Measurements from ENCODE around the gene C1orf159. TPM values are rescaled to one million over a fixed set of nuclear protein-coding genes. Genes with fewer than 3 reads are reported as not detected.

The C1orf159 gene
- polyA plus RNA-seq, 3 donors, result 5.2 to 11.5 (median 9.3) TPM

DNA sequence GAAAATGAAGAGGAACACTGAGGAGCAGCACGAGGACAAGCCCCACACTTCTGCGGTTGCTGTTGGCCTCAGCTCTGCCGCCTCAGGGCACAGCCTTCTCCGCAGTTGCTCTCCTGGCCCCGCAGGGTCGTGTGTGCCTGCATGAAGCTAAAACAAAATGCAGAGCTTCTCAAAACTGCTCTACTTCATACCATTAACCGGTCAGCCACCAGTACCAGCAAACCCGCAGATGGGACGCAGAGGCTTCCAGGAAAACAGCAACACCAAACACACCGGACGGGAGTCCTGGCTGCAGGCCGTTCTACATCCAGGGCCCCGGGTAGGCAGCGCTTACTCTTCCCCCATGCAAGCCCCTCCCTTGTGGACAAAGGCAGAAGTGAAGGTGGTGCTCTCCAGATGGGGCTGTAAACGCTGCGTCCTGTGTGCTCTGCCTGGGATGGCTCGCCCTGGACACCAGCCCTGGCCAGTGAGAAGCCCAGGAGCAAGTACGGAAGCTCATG lies 7.1 kb upstream of the C1orf159 start:
- no peak overlapping the region for H3K27ac ChIP-seq (ENCODE audit: low read depth, low read length)
- WGBS, 3 donors, result 58 to 79% (median 65%) methylated on average over 18 of the region's 18 CpGs

DNA sequence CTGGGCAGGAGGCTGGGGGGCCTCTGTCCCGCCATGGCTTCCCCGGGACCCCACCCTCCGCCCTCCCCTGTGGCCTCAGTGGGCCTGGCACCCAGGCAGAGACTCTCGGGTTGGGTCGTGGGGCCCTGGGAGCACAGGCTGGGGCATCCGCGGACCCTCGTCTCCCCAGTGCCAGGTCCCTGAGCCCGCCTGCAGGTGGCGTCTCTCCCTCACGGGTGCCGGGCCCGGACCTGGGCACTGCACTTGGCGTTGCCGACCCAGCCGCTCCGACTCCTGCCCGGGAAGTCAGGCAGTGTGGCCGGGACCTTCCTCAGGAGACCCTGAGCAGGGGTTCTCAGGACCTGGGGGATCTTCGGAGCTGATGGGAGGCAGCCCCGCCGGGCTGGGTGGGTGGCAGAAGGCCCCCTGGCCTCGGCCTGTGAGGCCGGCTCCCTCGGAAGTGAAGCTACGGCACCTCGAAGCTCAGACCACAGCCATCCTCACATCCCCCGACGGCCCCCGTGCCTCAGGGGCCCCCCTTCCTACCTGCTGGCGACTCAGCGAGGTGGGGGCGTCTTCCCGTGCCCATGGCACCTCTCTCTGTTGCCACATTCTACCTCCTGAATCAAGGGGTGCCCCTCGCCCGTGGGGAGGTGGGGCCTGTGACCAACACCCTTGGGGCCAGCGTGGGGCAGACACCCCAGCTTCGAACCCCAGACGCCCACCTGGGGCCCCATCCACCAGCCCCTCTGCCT lies 6.4 kb upstream of the C1orf159 start:
- no peak overlapping the region for H3K27ac ChIP-seq (ENCODE audit: low read depth, low read length)
- WGBS, 3 donors, result 10 to 19% (median 12%) methylated on average over 38 to 39 of the region's 39 CpGs

DNA sequence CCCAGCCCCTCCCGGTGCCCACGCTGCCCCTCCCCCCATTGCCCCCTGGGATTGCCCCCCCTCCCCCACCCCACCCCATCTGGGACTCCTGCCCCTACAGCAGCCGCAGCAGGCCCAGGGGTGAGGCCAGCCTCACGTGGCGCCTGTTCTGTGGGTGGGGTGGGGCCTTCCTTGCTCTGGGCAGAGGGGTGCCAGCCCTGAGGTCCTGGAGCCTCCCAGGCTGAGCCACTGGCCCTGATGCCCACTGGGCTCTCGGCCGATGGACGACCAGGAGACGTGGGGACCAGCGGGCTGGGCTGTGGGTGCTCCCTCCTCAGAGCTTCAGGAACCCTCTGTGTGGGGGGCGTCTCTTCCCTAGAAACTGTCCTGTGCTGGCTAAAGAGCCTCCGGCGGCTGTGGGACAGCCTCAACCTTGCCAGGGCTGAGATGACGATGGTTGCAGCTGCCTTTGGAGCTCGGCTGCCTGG lies 5.8 kb upstream of the C1orf159 start:
- no peak overlapping the region for H3K27ac ChIP-seq (ENCODE audit: low read depth, low read length)
- 43 to 51% (median 43%) methylated on average over 11 to 15 of the region's 15 CpGs for WGBS, 3 donors

DNA sequence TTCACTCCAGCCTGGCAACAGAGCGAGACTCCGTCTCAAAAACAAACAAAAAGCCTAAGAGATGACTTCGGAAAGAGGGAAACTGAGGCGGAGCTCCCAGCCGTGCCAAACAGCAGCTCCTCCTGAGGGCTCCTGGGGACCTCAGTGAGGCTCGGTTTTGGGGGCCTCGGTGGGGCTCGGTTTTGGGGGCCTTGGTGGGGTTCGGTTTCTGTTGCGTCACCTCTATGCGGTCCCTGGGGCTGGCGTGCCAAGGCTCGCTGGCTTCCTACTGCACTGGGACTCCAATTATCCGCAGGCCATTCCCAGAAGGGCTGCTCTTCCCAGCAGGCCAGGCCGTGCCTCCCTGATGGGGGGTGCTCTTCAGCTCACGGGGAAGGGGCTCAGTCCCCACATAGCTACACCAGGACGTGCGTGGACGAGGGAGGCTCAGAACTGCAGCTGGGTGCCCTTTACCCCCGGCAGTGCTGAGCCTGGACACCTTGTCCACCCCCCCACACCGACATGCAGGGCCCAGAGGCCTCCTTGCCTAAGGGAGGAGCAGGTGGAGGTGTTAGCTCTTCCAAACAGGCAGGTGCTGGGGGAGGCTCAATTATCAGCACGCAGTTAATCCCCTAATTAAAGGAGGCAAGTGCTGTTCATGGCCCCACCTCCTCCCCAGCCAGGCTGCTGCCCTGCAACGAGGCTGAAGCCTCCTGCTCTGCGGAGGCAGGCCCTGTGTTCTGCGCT lies 5.1 kb upstream of the C1orf159 start:
- 79 to 82% (median 79%) methylated on average over 25 of the region's 25 CpGs for WGBS, 3 donors
- H3K27ac ChIP-seq (ENCODE audit: low read depth, low read length), result no peak overlapping the region

DNA sequence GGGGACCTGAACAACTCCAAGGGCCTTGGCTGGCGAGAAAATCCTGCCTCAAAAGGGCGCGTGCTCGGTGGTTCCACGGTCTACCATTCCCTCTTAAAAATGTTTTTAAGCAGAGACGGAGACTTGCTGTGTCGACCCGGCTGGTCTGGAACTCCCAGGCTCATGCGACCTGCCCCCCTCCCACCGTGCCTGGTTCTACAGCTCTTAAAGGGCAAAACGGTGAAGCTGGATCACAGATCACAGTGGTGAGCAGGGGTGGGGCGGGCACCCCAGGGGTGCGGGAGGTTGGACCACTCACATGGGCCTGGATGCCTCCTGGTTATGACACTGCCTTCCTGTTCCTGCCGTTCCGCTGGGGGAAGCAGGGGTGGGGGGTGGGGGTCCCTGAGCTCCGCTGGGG lies 4.2 kb upstream of the C1orf159 start:
- H3K27ac ChIP-seq (ENCODE audit: low read depth, low read length), result no peak overlapping the region
- WGBS, 3 donors, result 58 to 61% (median 60%) methylated on average over 16 of the region's 16 CpGs

DNA sequence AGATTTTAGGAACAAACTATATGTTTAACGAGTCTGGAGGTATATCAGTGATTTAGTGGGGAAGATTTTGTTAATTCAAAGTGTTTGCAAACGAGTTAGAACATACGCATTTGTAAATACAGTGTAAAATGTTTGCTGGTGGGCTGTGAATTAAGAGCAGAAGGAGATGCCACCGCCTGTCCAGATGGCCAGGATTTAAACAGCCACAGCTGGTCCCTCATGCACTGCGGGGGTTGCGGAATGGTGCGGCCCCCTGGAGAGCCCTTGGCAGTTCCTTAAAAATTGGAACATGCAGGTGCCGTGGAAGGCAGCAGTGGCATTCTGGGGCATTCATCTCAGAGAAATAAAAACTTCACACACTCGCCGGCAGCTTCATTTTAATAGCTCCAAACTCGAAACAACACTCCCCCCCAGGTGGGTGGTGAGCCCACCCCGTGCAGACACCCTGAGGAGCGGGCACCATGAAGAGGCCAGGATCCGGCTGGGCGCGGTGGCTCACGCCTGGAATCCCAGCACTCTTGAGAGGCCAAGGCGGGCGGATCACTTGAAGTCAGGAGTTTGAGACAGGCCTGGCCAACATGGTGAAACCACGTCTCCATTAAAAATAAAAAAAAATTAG lies 3.5 kb upstream of the C1orf159 start:
- no peak overlapping the region for H3K27ac ChIP-seq (ENCODE audit: low read depth, low read length)
- 77 to 82% (median 82%) methylated on average over 20 of the region's 20 CpGs for WGBS, 3 donors

DNA sequence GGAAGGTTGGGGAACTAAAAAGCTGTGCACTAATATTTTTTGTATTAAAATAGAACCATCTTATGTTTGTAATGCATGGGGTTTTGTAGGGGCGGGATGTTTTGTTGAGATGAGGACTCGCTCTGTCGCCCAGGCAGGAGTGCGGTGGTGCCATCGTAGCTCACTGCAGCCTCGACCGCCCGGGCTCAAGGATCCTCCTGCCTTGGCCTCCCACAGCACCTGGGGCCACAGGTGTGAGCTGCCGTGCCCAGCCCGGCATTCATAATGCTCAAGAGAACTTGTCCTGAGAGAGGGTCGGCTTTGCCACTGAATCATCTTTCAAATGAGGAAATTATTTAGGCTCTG lies 3.0 kb upstream of the C1orf159 start:
- WGBS, 3 donors, result 86 to 90% (median 89%) methylated on average over 11 of the region's 11 CpGs

DNA sequence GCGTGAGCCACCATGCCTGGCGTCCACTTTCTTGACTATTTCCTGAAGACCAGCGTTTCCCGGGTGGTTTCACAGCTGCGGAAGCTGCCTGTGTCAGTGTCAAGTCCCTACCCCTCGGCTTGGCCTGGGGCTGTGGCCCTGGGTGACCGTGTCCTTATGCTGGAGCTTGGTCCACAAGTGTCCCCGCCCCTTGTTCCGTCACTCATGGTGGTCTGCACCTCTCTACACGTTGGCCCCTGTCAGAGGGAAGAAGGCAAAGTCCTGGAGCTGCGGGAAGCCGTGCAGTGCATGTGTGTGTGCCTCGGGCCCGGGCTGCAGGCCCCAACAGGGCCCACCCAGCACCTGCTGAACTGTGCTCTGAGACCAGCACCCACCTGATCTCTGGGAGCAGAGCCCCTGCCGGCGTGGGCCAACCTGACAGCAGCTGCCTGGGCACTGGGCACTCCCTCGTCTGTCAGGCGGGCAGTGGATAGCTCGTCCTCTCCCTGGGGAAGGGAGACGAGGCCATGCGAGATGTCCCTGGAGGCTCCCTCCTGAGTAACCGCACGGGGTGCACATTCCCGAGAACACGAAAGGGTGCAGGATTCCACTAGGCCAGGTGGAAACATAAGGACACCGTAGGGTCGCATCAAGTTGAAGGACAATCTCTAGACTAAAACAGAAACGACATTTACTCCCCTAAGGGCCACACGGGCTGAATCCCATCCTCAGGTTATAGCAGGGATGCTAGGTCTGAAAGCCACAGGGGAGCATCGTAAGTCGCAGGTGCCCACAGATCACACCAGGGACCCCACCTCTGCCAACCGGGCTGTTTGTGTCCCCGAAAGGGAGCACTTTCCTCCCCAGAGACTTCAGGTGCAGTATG lies 2.4 kb upstream of the C1orf159 start:
- WGBS, 3 donors, result 82 to 86% (median 85%) methylated on average over 33 of the region's 33 CpGs
- no peak overlapping the region for H3K27ac ChIP-seq (ENCODE audit: low read depth, low read length)

More for the DNA sequence above, 3.0 kb upstream of the C1orf159 start:
- no peak overlapping the region for H3K27ac ChIP-seq (ENCODE audit: low read depth, low read length)

DNA sequence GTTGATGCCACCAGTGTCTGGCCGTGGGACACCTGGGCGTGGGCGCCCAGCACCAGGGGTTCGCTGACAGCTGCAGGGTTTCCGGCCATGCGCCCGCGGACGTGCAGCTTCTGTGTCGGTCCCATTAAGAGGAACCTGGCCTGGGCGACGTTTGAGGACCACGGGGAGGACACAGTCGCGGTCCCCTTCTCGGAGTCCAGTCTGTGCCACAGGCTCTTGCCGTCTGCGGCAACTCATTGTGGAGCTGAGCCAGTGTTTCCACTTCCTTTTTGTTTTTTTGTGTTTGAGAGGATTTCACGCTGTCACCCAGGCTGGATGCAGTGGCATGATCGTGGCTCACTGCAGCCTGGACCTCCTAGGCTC lies 1.6 kb upstream of the C1orf159 start:
- H3K27ac ChIP-seq (ENCODE audit: low read depth, low read length), result no peak overlapping the region
- WGBS, 3 donors, result 64 to 75% (median 73%) methylated on average over 20 of the region's 20 CpGs

DNA sequence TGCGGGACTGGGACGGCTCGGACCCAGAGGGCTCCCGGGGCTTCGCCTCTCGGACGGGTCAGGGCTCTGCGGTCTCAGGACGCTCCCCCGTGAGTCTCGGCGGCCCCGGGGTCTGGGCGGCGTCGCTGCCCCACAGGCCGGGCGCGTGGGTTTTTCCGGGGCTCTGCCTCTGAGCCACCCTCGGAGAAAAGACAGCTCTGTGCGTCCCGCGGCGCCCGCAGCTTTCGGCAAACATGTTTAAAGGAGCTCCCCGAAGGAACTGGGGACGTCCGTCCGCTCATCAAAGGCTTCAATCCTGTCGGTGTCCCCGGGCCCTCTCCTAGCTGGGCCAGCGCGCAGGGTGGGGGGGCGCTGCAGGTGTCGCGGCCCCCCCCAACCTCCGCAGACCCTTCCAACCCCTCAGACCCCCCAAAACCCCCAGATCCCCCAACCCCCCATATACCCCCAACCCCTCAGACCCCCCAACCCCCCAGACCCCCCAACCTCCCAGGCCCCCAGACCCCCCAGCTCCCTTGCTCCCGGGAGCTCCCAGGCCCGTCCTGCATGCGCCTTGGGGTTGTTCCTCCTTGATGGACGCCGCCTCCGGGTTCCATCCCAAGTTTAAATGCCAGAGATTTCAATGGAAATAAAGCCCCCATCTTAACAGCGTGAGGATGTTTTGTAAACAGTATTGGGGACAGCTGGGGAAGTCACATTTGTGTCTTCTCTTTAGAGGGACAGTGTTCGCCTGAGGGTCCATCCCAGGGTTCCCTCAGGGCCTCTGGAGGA lies 996 bp upstream of the C1orf159 start:
- 8 to 11% (median 10%) methylated on average over 34 to 47 of the region's 47 CpGs for WGBS, 3 donors
- H3K27ac ChIP-seq (ENCODE audit: low read depth, low read length), result no peak overlapping the region

DNA sequence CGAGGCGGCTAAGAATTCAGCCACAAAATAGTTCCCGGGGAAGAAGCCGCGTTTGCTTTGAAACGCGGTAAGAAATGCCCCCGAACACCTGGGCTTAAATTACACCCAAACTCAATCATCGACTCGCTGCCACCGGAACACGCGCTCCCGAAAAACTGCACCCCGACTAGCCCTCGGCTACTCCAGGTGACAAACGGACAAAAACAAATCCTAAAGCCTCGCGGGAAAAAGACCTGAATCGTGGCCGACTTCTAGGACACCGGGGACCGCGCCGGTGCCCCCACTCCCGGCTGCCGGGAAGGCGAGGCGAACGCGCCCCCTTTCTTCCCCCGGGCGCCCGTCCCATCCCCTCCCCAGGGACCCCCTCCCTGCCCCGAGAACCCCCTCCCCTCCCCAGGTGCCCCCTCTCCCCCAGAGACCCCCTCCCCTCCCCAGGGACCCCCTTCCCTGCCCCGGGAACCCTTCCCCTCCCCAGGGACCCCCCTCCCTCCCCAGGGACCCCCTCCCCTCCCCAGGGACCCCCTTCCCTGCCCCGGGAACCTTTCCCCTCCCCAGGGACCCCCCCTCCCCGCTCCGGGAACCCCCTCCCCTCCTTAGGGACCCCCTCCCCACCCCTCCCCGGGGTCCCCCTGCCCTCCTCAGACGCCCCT lies 628 bp downstream of the C1orf159 start:
- WGBS, 3 donors, result 4 to 7% (median 5%) methylated on average over 28 to 41 of the region's 41 CpGs
- H3K27ac ChIP-seq (ENCODE audit: low read depth, low read length), result no peak overlapping the region

DNA sequence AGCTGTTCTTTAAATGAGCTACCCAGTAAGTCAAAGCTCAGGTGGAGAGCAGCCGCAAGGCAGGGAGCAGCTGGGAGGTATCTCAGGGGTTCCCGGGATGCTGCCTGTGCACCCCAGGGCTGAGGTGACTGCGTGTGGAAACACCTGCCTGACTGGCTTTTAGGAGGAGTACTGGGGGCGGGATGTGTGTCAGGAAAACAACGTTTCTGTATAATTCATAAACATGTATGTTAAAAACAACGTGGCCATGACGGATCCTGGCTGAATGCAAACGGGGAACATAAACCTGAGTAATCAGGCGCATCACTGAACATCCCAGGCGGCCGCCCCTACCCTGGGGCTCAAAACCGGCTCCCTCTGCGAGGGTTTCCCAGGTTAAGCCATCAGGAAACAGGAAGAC lies 1.5 kb downstream of the C1orf159 start:
- no peak overlapping the region for H3K27ac ChIP-seq (ENCODE audit: low read depth, low read length)
- WGBS, 3 donors, result 86 to 92% (median 89%) methylated on average over 13 of the region's 13 CpGs

DNA sequence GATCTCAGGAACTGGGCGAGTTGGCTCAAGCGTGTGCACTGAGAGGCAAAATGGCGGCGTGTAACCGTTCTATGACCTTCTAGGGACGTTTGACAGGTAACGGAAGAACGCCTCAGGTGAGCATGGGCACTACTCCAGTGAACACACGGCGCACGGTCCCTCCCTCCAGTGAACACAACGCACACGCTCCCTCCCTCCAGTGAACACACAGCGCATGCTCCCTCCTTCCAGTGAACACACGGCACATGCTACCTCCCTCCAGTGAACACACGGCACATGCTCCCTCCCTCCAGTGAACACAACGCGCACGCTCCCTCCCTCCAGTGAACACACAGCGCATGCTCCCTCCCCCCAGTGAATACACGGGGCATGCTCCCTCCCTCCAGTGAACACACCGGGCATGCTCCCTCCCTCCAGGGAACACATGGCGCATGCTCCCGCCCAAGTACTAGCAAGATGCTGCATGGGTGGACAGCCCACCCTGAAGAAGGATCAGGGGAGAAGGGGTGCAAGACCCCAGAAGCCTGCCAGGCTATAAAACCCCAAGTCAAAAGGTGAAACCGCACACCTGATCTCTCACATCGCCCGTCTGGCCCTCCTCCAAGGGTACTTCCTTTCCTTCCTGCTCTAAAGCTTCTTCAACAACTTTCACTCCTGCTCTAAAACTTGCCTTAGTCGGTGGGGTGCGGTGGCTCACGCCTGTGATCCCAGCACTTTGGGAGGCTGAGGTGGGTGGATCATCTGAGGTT lies 3.5 kb downstream of the C1orf159 start:
- WGBS, 3 donors, result 96 to 97% (median 96%) methylated on average over 30 of the region's 30 CpGs
- H3K27ac ChIP-seq (ENCODE audit: low read depth, low read length), result no peak overlapping the region

DNA sequence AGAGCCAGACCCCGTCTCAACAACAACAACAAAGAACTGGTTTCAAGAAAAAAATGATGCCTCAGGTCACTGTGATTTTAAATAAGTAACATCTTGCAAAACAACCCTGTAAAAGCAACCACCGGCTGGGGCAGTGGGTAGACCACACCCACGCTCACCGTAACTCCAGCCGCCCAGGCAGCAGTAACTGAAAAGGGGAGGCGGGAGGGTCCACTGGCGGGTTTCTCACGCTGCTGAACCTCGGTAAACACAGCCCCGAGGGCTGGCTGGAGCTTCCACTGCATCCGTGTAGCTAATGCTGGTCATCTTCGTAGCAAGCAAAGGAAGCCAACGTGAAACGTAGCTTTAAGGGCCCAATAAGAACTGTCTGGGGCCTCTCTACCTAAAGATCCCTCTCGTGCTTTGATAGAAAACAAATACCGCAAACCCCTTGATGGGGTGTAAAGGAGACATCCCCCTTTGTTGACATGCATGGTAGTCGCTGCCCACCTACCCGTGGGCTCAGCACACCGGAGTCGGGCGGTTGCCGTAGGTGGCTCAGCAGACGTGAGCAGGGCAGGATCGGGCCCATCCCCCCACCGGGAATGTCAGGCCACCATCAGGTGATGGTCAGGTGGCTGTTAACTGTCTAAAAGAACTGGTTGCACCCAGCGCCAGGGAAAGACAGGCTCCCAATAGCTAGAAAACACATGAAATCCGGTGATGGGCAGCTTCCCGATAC lies 4.2 kb downstream of the C1orf159 start:
- whole genome bisulfite sequencing, 3 donors, result 95 to 96% (median 95%) methylated on average over 27 to 28 of the region's 28 CpGs
- H3K27ac ChIP-seq (ENCODE audit: low read depth, low read length), result no peak overlapping the region

DNA sequence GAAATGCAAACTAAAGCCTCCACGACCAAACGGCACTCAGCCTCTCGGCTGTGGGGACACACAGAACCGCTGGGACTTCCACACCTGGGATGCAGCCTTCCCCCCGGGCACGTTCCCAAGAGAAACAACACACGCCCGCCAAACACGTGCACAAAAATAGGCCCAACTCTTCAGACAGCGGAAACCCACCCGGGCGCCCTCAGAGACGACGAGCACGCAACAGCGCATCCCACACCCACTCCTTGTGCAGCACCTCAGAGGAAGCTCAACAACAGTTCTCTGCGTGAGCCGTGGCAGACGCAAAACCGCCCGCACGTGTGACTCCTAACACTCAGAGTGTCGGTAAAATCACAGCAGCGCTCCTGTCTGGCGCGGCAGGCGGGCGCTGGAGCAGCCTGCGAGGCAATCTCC lies 5.3 kb downstream of the C1orf159 start:
- 89 to 94% (median 93%) methylated on average over 29 of the region's 29 CpGs for WGBS, 3 donors
- H3K27ac ChIP-seq (ENCODE audit: low read depth, low read length), result no peak overlapping the region

DNA sequence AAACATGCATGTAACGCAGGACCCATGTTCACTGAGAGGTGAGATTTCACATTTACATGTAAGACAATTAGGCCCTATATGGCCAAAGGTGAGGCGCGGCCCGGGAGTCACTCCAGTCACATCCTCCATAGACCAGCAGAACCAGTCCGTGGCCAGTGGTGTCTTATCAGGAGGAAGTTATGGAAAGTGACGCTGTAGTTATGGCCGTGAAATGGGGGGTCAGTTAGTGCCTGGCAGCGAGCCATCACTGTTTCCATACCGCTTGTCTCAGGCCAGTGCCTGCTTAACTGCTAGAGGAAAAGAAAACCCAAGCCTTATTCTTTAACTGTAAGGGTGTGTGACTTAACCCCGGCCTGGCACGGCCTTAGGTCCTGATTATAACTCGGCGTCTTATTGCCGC lies 6.1 kb downstream of the C1orf159 start:
- H3K27ac ChIP-seq (ENCODE audit: low read depth, low read length), result no peak overlapping the region
- WGBS, 3 donors, result 82 to 90% (median 84%) methylated on average over 14 of the region's 14 CpGs

Measured in adipose tissue (tissue), 3 donors.